Testis (tissue), 2 donors: ENCODE measurements around the gene TRIP11.

Experiments
- CTCF ChIP-seq, 3 experiments: fragments of 450-650 bp in 2 of 3; fragments of 200-600 bp in 1 of 3; sonication (generic) in 1 of 3; IDR thresholded peaks; one replicate each; pipeline ENCODE4 v1.5.1; 2016 to 2019; ENCODE audit warnings: antibody characterized with exemption in 3 of 3, mild to moderate bottlenecking in 2 of 3, moderate library complexity in 1 of 3
- POLR2A ChIP-seq: fragments of 450-650 bp; IDR thresholded peaks from one replicate; pipeline ENCODE4 v1.6.1; 2017; ENCODE audit warnings: antibody characterized with exemption, mild to moderate bottlenecking, moderate library complexity

- TF ChIP-seq CTCF (IDR thresholded peaks at IDR 0.05), result no peak
- no peak for TF ChIP-seq POLR2A
Observed at GRCh38 chr14:92033906-92034687, 5.8 kb downstream of the TRIP11 start.
